Lung (tissue), 13 donors: Measurements from ENCODE around the gene SEZ6L. TPM values are rescaled to one million over a fixed set of nuclear protein-coding genes. Genes with fewer than 3 reads are reported as not detected.

ENCODE experiments used
- ATAC-seq: fragments of 200-7000 bp; cut with Tn5 transposase; one replicate; pipeline ENCODE4 v1.9.1; 2020; ENCODE audit warnings: moderate number of reproducible peaks; ENCODE audit not compliant: insufficient read depth, low FRiP score
- DNase-seq, 3 donors: peaks; one replicate each; pipeline ENCODE4 v3.0.0-alpha.2; 2013 to 2017
- H3K27ac ChIP-seq, 2 donors: one replicate each; pipeline ENCODE4 v1.5.1; 2013; ENCODE audit warnings: mild to moderate bottlenecking in 2 of 2, moderate library complexity in 2 of 2, control low read depth in 1 of 2, inconsistent platforms in 1 of 2, low read depth in 1 of 2, low read length in 1 of 2
- H3K27me3 ChIP-seq, 3 donors: one replicate each; pipeline ENCODE4 v1.5.1; 2013; ENCODE audit warnings: low read length in 2 of 3; ENCODE audit not compliant: control insufficient read depth in 3 of 3, insufficient read depth in 3 of 3
- H3K36me3 ChIP-seq, 4 donors: one replicate each; pipeline ENCODE4 v1.5.1; 2013; ENCODE audit warnings: low read length in 4 of 4, mild to moderate bottlenecking in 1 of 4, moderate library complexity in 1 of 4; ENCODE audit not compliant: control insufficient read depth in 4 of 4, insufficient read depth in 4 of 4
- H3K4me1 ChIP-seq, 5 donors: one replicate each; pipeline ENCODE4 v1.5.1; 2013; ENCODE audit warnings: low read length in 5 of 5, mild to moderate bottlenecking in 2 of 5, moderate library complexity in 1 of 5; ENCODE audit not compliant: control insufficient read depth in 5 of 5, insufficient read depth in 5 of 5
- H3K4me3 ChIP-seq: one replicate; pipeline ENCODE4 v1.5.1; 2013; ENCODE audit warnings: mild to moderate bottlenecking, control low read depth, moderate library complexity
- H3K9ac ChIP-seq, 2 donors: one replicate each; pipeline ENCODE4 v1.5.1; 2013; ENCODE audit warnings: low read length in 2 of 2, control low read depth in 1 of 2; ENCODE audit not compliant: insufficient read depth in 1 of 2
- H3K9me3 ChIP-seq, 4 donors: one replicate each; pipeline ENCODE4 v1.5.1; 2013; ENCODE audit warnings: low read length in 3 of 4, mild to moderate bottlenecking in 1 of 4, moderate library complexity in 1 of 4; ENCODE audit not compliant: control insufficient read depth in 4 of 4, insufficient read depth in 3 of 4
- CTCF ChIP-seq: IDR thresholded peaks from 2 replicates; pipeline ENCODE4 v1.5.1; 2012; ENCODE audit warnings: mild to moderate bottlenecking; ENCODE audit errors: control extremely low read depth, extremely low read depth
- WGBS, 2 donors: extraction: QIAGEN DNeasy Blood & Tissue Kit; methylation state at CpG; one replicate each; pipeline ENCODE4 v1.1.7; 2013; 5-methylcytosine and 5-hydroxymethylcytosine counted together
- polyA plus RNA-seq, 2 donors: library from polyadenylated mRNA; stranded (reverse); fragments of 200-250 nt; gene quantifications; one replicate each; pipeline ENCODE4 v1.2.1, GENCODE V29; 2013
- small RNA-seq: library from RNA; depleted of rRNA; stranded (forward); fragments of <200 nt; gene quantifications from one replicate; pipeline ENCODE3, GENCODE V24; 2014; ENCODE audit warnings: low replicate concordance
- total RNA-seq, 2 donors: library from RNA; depleted of rRNA in 1 of 2; stranded (reverse); fragments of >200 nt in 1 of 2; gene quantifications; one replicate each; pipeline ENCODE4 v1.2.1, GENCODE V29; 2014 to 2021
- donor health status: control.
- donor health status: control.
- donor health status: Bipolar disorder and iron deficiency.
- donor health status: healthy.
- donor health status: DM: yes; HTN: yes; CAD: no.

Gene SEZ6L
- total and polyA plus RNA-seq, 4 donors, result 0.02 to 0.46 (median 0.08) TPM

GRCh38 chr22:26431261-26431995 is 262.2 kb downstream of the SEZ6L start:
- 92 to 93% methylated on average over 13 of the region's 13 CpGs for WGBS, 2 donors
- no peak overlapping the region for H3K4me3 ChIP-seq

DNA sequence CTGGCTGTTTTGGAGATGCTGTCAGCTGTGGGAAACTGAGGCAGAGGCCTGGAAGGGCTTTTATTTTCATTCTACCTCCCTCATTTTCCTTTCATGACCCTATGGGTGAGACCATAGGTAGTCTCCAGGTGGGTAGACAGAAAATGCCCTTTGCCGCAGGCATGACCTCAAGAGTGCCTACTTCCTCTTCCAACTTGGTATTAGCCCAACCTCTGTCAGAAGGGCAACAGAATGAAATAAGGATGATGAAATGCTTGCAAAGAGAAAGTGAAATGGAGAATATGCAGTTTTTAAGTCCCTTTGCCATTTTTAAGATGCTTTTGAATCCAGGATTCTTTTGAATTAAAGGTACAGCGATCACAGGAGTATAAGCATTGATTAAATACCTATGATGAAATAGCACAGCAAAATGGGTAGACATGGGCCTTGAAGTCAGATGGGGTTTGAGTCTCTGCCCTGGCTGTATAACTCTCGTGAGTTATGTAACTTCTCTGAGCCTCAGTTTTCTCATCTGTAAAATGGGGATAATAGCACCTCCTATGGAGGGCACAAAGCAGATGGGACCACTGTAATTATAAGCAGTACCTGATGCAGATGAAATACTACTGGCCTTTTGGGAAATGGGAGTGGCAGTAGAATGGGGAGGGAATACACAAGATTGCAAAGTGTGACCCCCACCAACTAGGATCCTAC is 263.5 kb downstream of the SEZ6L start:
- Histone ChIP-seq H3K27ac (no peak overlapping the region), H3K9me3 (peaks cover 0 to 4% (median 0%) of the 10 kb centered on the region in 4 donors), H3K36me3 (no peaks in the 10 kb centered on the region), H3K27me3 (peaks cover 0 to 18% (median 11%) of the 10 kb centered on the region in 3 donors), H3K4me1 (peaks cover 0 to 8% (median 0%) of the 10 kb centered on the region in 5 donors), H3K4me3 (no peak overlapping the region), H3K9ac (no peak overlapping the region)
- no peak for TF ChIP-seq CTCF
- ATAC-seq, result no peak
- DNase-seq, result no peak
- WGBS, 2 donors, result 56 to 80% methylated on average over 3 of the region's 3 CpGs

More at GRCh38 chr22:26431261-26431995, 262.2 kb downstream of the SEZ6L start:
- H3K27ac ChIP-seq, result no peak overlapping the region
- H3K9me3 ChIP-seq, result peaks cover 0 to 4% (median 0%) of the 10 kb centered on the region in 4 donors
- H3K4me1 ChIP-seq, result peaks cover 0 to 8% (median 0%) of the 10 kb centered on the region in 5 donors
- DNase-seq, result no peak
- H3K9ac ChIP-seq, result no peak overlapping the region
- TF ChIP-seq CTCF, result no peak
- no peaks in the 10 kb centered on the region for H3K36me3 ChIP-seq
- ATAC-seq, result no peak
- peaks cover 0 to 20% (median 15%) of the 10 kb centered on the region in 3 donors for H3K27me3 ChIP-seq

Small RNA genes within 50 kb of the gene (small RNA-seq; reads per million reads assigned to genes)
- not detected for gene RNA5SP495
